Measurements from ENCODE around the gene NTM.

NTM gene

GRCh38 chr11:132036746-132037466 is 666.5 kb downstream of the NTM start:
- DNase-seq = no peak

GRCh38 chr11:132037467-132037862 is 667.0 kb downstream of the NTM start:
- DNase-seq = no peak

- DNase-seq = peak; percentile 3
Observed at GRCh38 chr11:132037956-132038355, 667.5 kb downstream of the NTM start.

- DNase-seq = no peak
Observed at GRCh38 chr11:132039521-132039920, 669.1 kb downstream of the NTM start.

- no peak for DNase-seq
Observed at GRCh38 chr11:132042296-132042695, 671.9 kb downstream of the NTM start.

- no peak for DNase-seq
Observed at GRCh38 chr11:132043714-132044113, 673.3 kb downstream of the NTM start.

GRCh38 chr11:132045107-132045506 is 674.7 kb downstream of the NTM start:
- DNase-seq = no peak

- DNase-seq = no peak
Observed at GRCh38 chr11:132046288-132046865, 676.0 kb downstream of the NTM start.

GRCh38 chr11:132047167-132047566 is 676.8 kb downstream of the NTM start:
- DNase-seq = no peak

GRCh38 chr11:132048040-132048439 is 677.6 kb downstream of the NTM start:
- DNase-seq = no peak

GRCh38 chr11:132049205-132049604 is 678.8 kb downstream of the NTM start:
- no peak for DNase-seq

GRCh38 chr11:132050049-132050448 is 679.6 kb downstream of the NTM start:
- no peak for DNase-seq

GRCh38 chr11:132050577-132051165 is 680.3 kb downstream of the NTM start:
- no peak for DNase-seq

- DNase-seq = no peak
Observed at GRCh38 chr11:132051704-132052103, 681.3 kb downstream of the NTM start.

GRCh38 chr11:132052342-132052741 is 681.9 kb downstream of the NTM start:
- DNase-seq = no peak

GRCh38 chr11:132052904-132053303 is 682.5 kb downstream of the NTM start:
- DNase-seq = no peak

- no peak for DNase-seq
Observed at GRCh38 chr11:132054822-132055221, 684.4 kb downstream of the NTM start.

GRCh38 chr11:132055296-132055695 is 684.9 kb downstream of the NTM start:
- no peak for DNase-seq

- DNase-seq = peak; percentile 7
Observed at GRCh38 chr11:132056689-132057088, 686.3 kb downstream of the NTM start.

- no peak for DNase-seq
Observed at GRCh38 chr11:132057266-132057665, 686.9 kb downstream of the NTM start.

- peak; percentile 57 for DNase-seq
Observed at GRCh38 chr11:132058211-132058772, 687.9 kb downstream of the NTM start.

GRCh38 chr11:132060567-132060966 is 690.2 kb downstream of the NTM start:
- DNase-seq = no peak

GRCh38 chr11:132062031-132062430 is 691.6 kb downstream of the NTM start:
- DNase-seq = no peak

GRCh38 chr11:132062541-132062940 is 692.1 kb downstream of the NTM start:
- DNase-seq = no peak

Measured in hematopoietic multipotent progenitor cell treated with erythropoietin and hydrocortisone succinate and interleukin-3 and kit ligand, for 4 days (in vitro differentiated cells).